Stimulated activated CD8-positive, alpha-beta memory T cell treated with anti-CD3 and anti-CD28 coated beads, Interleukin-7, amount 100 ng/mL, for 48 hours (primary cell): ENCODE data around the gene USP24.

Experiments
- DNase-seq, 2 donors: peaks; one replicate each; pipeline ENCODE4 v3.0.0-alpha.2; 2020; ENCODE audit warnings: low read depth in 1 of 2; ENCODE audit errors: extremely low read depth in 1 of 2

The USP24 gene

GRCh38 chr1:55073187-55073916, 141.8 kb downstream of the USP24 start:
- no peak for DNase-seq

DNA sequence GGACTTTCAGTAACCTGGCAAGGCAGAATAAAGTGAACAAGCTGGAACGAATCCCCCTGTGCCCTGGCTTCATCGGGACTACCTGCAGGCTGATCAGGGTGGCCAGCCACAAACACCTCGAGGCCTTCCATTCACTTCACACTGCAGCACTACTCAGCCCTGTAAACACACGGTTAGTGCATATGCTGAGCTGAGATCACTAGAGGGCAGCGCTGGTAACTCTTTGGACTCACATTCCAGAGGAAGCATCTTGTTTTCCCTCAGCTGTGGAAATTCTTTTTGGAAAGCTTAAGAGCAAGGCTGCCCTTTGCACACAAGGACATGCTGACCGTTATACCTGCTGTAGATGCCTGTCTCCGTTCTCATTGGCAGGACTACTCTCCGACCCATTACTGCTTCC, 143.7 kb downstream of the USP24 start:
- no peak for DNase-seq

GRCh38 chr1:55070293-55071164, 144.6 kb downstream of the USP24 start:
- no peak for DNase-seq

DNA sequence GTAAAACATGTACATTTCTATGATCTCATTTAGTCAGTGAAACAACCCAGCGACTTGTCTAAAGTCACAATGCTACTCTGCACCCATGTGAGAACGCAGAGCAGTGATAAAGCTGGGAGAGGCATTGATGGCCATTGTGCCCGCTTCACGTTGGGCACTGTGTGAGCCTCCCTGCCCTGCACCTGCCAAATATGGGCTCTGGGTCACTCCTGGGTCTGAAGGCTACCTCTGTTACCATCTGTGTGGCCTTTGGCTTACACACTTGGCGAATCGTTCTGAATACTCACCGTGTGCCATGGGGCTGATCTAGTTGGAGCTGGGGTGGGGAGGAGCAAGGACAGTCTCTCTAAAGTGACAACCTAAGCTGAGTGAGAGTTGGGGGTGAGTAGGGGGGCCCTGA, 145.9 kb downstream of the USP24 start:
- no peak for DNase-seq

GRCh38 chr1:55068638-55069037, 146.5 kb downstream of the USP24 start:
- DNase-seq, result no peak

DNA sequence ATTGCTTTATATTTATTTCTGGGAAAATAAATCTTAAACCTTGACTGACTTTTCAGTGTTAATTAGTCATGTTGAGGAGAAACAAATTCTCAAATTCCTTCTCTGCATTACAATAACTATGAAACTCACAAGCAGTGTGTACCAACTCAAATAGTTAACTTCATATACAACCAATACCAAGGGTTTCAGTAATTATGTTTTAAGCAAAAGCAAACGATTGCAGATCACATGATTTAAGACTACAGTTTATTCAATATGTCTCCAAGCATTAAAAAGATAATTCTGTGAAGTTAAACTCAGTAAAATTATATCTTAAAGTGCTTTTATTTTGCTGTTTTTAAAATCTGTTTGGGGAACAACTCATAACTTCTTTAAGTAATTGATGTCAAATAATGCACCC, 147.2 kb downstream of the USP24 start:
- DNase-seq, result no peak

DNA sequence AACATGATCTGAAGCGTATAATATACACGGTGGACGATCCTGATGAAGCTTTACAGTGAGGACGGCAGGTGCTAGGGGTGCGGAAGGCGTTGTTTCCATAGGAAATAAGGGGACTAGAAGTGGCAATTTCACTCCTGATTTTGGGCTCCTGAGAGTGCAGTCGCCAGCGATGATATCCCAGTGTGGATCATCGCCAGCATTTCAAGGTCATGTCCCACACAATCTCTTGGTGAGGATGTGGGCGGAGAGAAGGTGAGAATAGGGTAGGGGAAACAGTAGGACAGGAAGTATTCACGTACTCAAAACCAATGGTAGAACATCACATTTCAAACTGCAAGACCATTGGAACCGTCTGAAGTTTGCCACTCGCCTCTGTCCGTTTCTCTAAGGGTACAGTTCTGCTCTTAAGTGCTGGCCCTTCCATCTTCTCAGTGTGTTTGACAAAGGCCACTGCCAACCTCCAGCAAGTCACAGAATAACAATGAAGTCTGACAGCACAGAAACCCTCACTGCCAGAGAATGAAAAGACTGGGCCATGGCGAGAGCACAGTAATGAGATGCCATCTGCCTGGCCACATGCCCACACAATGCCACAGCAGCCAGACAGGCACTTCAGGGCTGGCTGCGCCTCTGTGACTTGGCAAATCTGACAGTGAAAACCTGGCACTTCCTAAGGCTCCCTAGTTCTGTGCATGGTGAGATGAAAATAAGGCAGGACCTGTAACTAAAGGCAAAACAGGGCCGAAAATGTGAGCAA, 148.0 kb downstream of the USP24 start:
- no peak for DNase-seq

GRCh38 chr1:55065648-55066047, 149.5 kb downstream of the USP24 start:
- no peak for DNase-seq

DNA sequence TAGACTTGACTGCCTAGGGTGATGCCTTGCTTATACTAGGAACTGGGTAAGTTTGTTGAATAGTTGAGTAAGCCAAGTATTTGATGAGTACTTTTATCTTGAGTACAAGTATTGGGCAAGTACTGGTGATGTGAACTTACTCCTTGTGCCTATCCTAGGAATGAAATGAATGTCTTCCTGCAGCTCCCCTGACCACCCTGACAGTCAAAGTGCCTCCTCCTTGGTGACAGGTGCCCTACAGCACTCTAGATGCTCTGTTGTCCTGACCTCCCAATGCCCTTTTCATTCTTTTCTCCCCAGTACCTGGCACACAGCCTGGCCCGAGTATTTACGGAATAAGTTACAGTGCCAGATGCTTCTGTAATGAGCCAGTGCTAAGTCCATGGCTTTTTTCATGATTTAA, 150.3 kb downstream of the USP24 start:
- DNase-seq, result no peak

DNA sequence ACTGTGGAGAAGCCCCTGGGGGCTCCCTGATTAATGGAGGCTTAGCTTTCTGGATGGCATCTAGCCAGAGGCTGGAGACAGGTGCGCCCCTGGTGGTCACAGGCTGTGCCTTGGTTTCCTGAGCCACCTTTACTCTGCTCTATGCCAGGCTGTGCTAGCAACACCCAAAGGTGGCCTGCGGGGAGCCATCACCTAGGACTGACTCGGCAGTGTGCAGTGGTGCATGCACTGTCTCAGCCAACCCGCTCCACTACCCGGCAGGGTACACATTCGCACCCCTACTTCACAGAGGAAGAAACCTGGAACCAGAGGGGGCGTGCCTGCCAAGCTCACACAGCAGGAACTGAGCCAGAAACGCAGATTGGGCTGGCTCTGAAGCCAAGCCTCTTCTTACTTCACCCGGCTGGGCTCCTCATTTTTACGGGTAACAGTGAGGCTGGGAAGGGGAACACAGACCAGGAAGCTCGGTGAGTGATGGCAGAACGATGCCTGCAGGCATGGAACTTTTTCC, 151.0 kb downstream of the USP24 start:
- no peak for DNase-seq

DNA sequence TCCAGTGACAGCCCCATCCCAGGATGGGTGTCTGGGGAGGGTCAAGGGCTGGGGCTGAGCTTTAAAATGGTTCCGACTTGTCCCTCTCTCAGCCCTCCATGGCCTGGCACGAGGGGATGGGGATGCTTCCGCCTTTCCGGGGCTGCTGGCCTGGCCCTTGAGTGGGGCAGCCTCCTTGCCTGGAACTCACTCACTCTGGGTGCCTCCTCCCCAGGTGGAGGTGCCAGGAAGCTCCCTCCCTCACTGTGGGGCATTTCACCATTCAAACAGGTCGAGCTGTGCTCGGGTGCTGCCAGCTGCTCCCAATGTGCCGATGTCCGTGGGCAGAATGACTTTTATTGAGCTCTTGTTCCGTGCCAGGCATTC, 151.6 kb downstream of the USP24 start:
- no peak for DNase-seq

- DNase-seq, result no peak
Measured at GRCh38 chr1:55062801-55063576, 152.2 kb downstream of the USP24 start.

DNA sequence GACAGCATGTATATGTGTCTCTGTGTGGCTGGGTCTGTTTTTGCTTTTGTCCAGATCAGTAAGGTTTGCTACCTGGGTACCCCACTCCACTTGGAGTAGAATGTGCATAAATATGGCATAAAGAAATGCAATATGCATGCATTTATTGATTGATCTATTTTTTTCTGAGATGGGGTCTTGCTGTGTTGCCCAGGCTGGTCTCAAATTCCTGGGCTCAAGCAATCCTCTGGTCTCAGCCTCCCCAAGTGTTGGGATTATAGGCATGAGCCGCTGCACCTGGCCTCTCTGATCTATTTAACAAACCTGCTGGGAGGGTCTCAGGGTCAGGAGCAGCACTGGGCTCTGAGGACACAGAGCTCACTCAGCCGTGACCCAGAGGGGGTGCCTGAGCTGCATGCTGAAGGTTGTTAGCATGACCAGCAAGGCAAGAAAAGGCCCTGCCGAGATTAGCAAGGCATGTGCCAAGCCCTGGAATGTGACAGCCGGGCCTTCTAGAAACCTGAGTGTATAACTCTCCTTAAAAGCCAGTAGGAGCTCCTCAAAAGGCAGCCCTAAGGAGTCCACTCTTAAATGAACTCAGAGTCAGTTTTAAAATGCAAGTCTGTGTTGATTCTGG, 153.3 kb downstream of the USP24 start:
- DNase-seq, result no peak

GRCh38 chr1:55061000-55061705, 154.0 kb downstream of the USP24 start:
- no peak for DNase-seq

DNA sequence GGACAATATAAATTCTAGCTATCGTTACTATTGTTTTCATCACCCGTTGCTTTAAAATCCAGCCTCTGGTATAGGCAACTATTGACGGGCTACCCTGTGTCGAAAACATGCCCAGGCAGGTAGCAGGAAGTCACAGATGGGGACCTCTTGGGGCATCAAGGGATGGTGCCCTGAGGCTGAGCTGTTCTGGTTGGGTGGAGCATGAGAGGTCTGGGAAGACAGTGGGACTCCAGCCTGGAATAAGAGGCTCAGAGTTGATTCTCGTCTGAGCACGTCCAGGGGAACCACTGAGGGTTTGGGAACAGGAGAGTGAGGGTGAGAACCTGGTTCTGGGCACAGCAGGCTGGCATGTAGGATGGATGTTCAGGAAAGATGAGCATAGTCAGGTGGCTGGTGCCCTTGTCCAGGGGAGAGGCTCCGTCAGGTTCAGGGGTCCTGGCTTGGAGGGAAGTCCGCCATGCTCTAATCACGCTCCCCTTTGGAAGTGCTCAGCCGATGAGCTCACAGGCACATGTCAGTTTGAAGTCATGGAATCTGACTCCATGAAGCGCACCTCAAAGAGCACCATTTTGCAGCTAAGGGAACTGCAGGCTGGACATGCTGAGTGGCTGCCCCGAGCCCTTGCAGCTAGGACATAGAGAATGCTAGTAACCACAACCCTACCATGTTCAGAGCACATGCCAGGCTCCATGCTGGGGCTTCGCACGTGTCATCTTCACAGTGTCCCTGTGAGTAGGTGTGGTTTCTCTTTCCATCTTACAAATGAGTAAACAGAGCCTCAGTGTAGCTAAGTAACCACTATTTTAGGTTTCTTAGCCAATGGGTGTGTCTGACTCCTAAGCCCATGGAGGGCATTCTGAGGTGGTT, 154.8 kb downstream of the USP24 start:
- no peak for DNase-seq

DNA sequence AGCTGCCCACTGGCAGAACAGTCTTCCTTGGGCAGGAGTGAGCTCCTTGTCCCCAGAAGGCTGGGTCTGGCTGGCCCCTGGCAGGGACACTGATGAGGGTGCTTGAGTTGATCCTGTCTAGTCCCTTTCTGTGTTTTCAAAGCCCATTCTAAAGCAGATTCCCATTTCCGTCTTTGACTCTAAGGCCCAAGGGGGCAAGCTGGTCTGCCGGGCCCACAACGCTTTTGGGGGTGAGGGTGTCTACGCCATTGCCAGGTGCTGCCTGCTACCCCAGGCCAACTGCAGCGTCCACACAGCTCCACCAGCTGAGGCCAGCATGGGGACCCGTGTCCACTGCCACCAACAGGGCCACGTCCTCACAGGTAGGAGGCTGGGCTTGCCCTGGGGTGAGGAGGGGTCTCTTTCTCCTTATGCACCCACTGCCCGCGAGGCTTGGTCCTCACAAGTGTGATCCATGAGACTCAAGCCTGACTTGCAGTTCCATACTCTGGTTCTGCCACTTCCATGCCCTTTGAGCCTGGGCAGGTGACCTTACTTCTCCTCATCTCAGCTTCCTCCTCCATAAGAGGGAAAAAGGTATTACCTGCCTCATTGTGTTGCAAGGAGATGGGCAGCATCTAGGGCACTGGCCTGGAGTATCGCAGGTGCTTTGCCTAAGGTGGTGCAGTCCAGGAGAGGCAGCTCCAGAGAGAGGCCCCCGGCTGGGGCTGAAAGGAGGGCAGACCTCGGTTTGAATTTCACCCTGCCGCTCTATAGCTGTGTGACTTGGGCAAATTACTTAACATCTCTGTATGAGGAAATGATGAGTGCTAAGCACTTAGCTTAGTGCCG, 155.6 kb downstream of the USP24 start:
- DNase-seq, result no peak

DNA sequence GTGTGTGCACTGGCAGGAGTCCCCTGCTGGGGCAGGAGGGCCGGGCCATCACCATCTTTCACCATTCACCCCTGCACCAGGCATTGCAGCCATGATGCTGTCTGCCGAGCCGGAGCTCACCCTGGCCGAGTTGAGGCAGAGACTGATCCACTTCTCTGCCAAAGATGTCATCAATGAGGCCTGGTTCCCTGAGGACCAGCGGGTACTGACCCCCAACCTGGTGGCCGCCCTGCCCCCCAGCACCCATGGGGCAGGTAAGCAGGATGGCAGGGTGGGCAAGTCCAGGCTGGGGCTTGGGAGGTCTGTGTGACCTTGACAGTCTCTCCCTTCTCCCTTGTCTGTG, 157.2 kb downstream of the USP24 start:
- DNase-seq, result no peak
